GM12891 (cell line): ENCODE measurements around the gene SULT1A2.

Source experiments
- POLR2A ChIP-seq: IDR thresholded peaks from 2 replicates; pipeline ENCODE4 v1.6.1; 2011; ENCODE audit warnings: low read depth, low read length, control low read depth
- POLR2AphosphoS5 ChIP-seq: IDR thresholded peaks from 2 replicates; pipeline ENCODE4 v1.6.1; 2011; ENCODE audit warnings: low read depth, low read length, control low read depth
- TAF1 ChIP-seq: IDR thresholded peaks from 2 replicates; pipeline ENCODE4 v1.6.1; 2011; ENCODE audit warnings: low read depth, low read length, control low read depth

- TF ChIP-seq POLR2AphosphoS5 (no peak), POLR2A (no peak), TAF1 (no peak)
Measured at GRCh38 chr16:28573738-28574718, 22.8 kb downstream of the SULT1A2 start.
